Activated naive CD8-positive, alpha-beta T cell (primary cell): ENCODE results near the gene NRARP.

Experiments used
- H3K27ac Mint-ChIP-seq: one replicate; pipeline ENCODE4 v1.8.0; 2021; ENCODE audit warnings: mixed read lengths
- H3K27me3 Mint-ChIP-seq: one replicate; pipeline ENCODE4 v1.8.0; 2021; ENCODE audit warnings: mixed read lengths
- H3K36me3 Mint-ChIP-seq: one replicate; pipeline ENCODE4 v1.8.0; 2021; ENCODE audit warnings: mixed read lengths
- H3K4me1 Mint-ChIP-seq: one replicate; pipeline ENCODE4 v1.8.0; 2021; ENCODE audit warnings: low read depth, mixed read lengths
- H3K4me3 Mint-ChIP-seq: one replicate; pipeline ENCODE4 v1.8.0; 2021; ENCODE audit warnings: mild to moderate bottlenecking, mixed read lengths
- H3K9me3 Mint-ChIP-seq: one replicate; pipeline ENCODE4 v1.8.0; 2021; ENCODE audit warnings: low read depth, mixed read lengths

NRARP gene

GRCh38 chr9:137279741-137280473, 22.2 kb downstream of the NRARP start:
- Mint-ChIP-seq H3K9me3 (no peaks in the 10 kb centered on the region), H3K4me1 (peaks cover 7% of the 10 kb centered on the region), H3K27ac (no peak overlapping the region), H3K36me3 (no peaks in the 10 kb centered on the region), H3K27me3 (no peaks in the 10 kb centered on the region), H3K4me3 (no peak overlapping the region)

GRCh38 chr9:137278721-137279711, 23.1 kb downstream of the NRARP start:
- Mint-ChIP-seq H3K4me1 (peaks cover 8% of the 10 kb centered on the region), H3K27me3 (no peaks in the 10 kb centered on the region), H3K27ac (no peak overlapping the region), H3K4me3 (no peak overlapping the region), H3K36me3 (no peaks in the 10 kb centered on the region), H3K9me3 (no peaks in the 10 kb centered on the region)

DNA sequence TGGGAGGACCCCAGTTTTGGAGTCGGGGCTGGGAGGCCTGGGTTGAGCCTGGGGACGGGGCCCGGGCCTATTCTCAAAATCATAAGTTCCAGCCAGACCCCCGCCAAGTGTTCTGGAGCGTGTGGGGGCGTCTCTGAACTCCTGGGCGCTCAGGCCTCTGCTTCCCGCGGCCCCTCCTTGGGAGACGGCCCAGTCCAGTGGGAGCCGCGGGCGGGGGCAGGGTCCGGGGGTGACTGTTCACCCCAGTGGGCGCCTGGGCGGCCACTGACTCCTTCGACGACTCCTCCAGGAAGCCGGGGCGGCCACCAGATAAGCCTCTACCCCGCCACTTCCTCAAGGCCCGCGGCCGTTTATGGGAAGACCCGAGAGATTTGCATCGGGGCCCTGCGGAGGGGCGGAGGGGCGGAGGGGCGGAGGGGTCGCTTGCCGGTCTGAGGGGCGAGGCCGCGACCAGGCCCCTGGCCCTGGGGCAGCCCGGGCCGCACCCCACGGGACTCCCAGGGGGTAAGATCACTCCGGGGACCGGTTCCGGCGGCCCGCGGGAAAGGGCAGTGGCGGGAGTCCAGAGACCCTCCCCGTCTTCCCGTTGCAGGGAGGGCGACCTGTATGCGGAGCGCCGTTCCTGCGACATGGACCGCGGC, 23.9 kb downstream of the NRARP start:
- Mint-ChIP-seq H3K4me1 (peaks cover 8% of the 10 kb centered on the region), H3K36me3 (no peaks in the 10 kb centered on the region), H3K27ac (no peak overlapping the region), H3K4me3 (peak overlapping the region; percentile 69), H3K27me3 (no peaks in the 10 kb centered on the region), H3K9me3 (no peaks in the 10 kb centered on the region)

DNA sequence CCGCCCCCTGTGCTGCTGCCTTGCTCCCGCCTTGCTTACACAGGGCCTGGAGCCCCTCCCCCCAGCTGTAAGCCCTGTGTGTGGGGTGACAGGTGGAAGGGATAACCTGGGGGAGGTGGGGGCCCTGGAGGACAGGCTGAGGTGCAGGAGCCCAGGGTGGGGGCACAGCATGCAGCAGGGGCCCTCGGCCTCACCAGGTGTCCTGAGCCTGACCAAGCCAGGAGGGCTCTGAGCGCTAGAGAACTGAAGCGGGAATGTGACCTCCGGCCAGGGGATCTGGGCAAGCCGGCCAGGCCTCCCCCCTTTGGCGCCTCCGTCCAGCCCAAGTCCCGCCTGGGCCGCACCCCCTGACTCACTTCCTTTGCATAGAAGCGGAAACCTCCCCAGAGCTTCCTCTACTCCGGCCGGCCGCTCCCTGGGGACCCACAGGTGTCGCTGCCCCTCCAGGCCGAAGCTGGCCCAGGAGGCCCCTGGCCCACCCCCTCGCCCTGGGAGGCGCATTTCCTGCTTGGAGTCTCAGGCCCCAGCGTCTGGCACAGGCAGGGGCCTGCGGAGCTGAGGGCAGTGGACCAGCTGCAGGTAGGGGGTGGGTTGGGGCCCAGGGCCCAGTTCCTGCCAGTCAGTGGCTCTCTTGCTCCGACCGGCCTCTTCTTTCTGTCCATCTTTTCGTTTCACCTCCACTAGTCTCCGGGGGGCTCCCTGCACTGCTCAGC, 24.6 kb downstream of the NRARP start, which contains the start of gene TOR4A:
TOR4A (plus strand) TSS at position 398 of the 713 bp plus-strand sequence. CDS start 964 bp downstream, outside the sequence.
- H3K36me3 Mint-ChIP-seq, result no peaks in the 10 kb centered on the region
- H3K27ac Mint-ChIP-seq, result no peak within 1 kb of the TSS
- H3K4me3 Mint-ChIP-seq, result peak within 1 kb of the TSS; percentile 69
- peaks cover 8% of the 10 kb centered on the region for H3K4me1 Mint-ChIP-seq
- no peaks in the 10 kb centered on the region for H3K9me3 Mint-ChIP-seq
- H3K27me3 Mint-ChIP-seq, result no peaks in the 10 kb centered on the region

GRCh38 chr9:137276473-137277328, 25.4 kb downstream of the NRARP start:
- Mint-ChIP-seq H3K27ac (no peak overlapping the region), H3K4me1 (peaks cover 8% of the 10 kb centered on the region), H3K4me3 (peak overlapping the region; percentile 58), H3K36me3 (no peaks in the 10 kb centered on the region), H3K27me3 (no peaks in the 10 kb centered on the region), H3K9me3 (no peaks in the 10 kb centered on the region)

DNA sequence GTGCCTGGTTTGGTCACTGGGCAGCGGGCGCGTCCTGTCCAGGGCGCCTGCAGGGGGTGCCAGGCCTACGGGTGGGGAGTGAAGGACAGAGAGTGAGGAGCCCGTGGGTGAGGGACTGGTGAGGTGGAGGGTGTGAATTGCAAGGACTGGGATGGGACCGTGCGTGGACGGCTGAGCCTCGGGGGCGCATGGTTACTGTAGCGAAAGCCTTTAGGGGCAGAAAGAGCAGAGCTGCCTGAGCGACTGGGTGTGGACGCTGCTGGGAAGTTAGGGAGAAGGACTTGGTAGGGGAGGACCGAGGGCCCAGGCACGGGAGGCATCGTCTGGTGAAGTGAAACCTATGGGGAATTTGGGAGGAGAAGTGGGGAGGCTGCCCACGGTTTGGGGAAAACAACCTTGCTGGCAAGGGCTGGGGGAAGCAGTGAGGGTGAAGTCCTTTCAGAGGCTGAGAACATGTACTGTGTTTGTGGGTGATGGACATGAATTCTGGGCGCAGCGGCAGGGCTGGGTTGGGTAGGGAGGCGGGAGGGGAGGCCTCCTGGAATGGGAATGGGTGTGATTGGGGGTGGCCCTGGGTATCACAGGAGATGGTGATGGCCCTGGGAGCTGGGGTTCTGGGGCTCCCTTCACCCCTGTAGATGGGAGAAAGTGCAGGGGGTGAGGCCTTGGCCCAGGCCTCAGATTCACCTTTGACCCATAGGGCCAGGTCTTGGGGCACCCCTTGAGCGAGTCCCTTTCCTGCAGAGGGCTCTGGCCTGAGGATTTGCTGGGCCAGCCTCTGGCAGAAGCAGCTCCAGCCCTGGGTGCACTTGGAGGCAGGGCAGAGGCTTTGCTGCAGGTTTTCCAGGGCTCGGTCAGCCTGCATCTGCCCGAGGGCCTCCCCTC, 26.2 kb downstream of the NRARP start:
- H3K4me3 Mint-ChIP-seq, result no peak overlapping the region
- no peaks in the 10 kb centered on the region for H3K27me3 Mint-ChIP-seq
- peaks cover 14% of the 10 kb centered on the region for H3K4me1 Mint-ChIP-seq
- H3K9me3 Mint-ChIP-seq, result no peaks in the 10 kb centered on the region
- H3K27ac Mint-ChIP-seq, result peak overlapping the region; percentile 28
- H3K36me3 Mint-ChIP-seq, result no peaks in the 10 kb centered on the region

- no peaks in the 10 kb centered on the region for H3K27me3 Mint-ChIP-seq
- H3K4me3 Mint-ChIP-seq, result no peak overlapping the region
- peaks cover 14% of the 10 kb centered on the region for H3K4me1 Mint-ChIP-seq
- no peaks in the 10 kb centered on the region for H3K9me3 Mint-ChIP-seq
- H3K27ac Mint-ChIP-seq, result no peak overlapping the region
- no peaks in the 10 kb centered on the region for H3K36me3 Mint-ChIP-seq
Measured at GRCh38 chr9:137275203-137275587, 26.9 kb downstream of the NRARP start.

- Mint-ChIP-seq H3K27me3 (no peaks in the 10 kb centered on the region), H3K4me1 (peaks cover 14% of the 10 kb centered on the region), H3K4me3 (no peak overlapping the region), H3K27ac (no peak overlapping the region), H3K9me3 (no peaks in the 10 kb centered on the region), H3K36me3 (peaks cover 9% of the 10 kb centered on the region)
Measured at GRCh38 chr9:137273611-137274320, 28.3 kb downstream of the NRARP start.

GRCh38 chr9:137273095-137273490, 29.0 kb downstream of the NRARP start:
- peaks cover 14% of the 10 kb centered on the region for H3K4me1 Mint-ChIP-seq
- H3K36me3 Mint-ChIP-seq, result peaks cover 12% of the 10 kb centered on the region
- H3K9me3 Mint-ChIP-seq, result no peaks in the 10 kb centered on the region
- no peaks in the 10 kb centered on the region for H3K27me3 Mint-ChIP-seq
- no peak overlapping the region for H3K27ac Mint-ChIP-seq
- H3K4me3 Mint-ChIP-seq, result no peak overlapping the region

- H3K27ac Mint-ChIP-seq, result no peak overlapping the region
- no peaks in the 10 kb centered on the region for H3K27me3 Mint-ChIP-seq
- no peak overlapping the region for H3K4me3 Mint-ChIP-seq
- H3K9me3 Mint-ChIP-seq, result no peaks in the 10 kb centered on the region
- H3K36me3 Mint-ChIP-seq, result peaks cover 12% of the 10 kb centered on the region
- H3K4me1 Mint-ChIP-seq, result peaks cover 14% of the 10 kb centered on the region
Measured at GRCh38 chr9:137272241-137273094, 29.6 kb downstream of the NRARP start.

DNA sequence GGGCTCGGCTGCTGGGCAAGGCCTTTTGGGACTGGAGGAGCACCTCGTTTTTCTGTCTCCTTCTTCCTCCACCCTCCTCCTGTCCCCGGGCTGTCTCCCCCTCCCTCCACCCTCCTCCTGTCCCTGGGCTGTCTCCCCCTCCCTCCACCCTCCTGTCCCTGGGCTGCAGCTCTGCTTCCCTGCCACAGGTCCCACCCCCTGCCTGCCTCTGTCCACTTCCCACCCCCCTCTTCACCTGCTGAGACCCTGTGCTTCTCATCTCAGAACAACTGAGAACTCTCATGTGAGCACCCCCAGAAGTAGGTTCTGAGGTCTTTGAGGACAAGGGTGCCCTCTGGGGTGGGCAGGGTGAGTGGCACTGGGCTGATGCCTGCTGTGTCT, 30.4 kb downstream of the NRARP start:
- H3K36me3 Mint-ChIP-seq, result peaks cover 12% of the 10 kb centered on the region
- no peaks in the 10 kb centered on the region for H3K9me3 Mint-ChIP-seq
- no peak overlapping the region for H3K27ac Mint-ChIP-seq
- H3K27me3 Mint-ChIP-seq, result no peaks in the 10 kb centered on the region
- H3K4me3 Mint-ChIP-seq, result peak overlapping the region; percentile 4
- H3K4me1 Mint-ChIP-seq, result peaks cover 14% of the 10 kb centered on the region
